Mesenchymal stem cell (in vitro differentiated cells and primary cell): Measurements from ENCODE around the gene YWHAG.

Experiments
- DNase-seq: peaks from one replicate; pipeline ENCODE4 v3.0.0-alpha.2; 2013
- H2AFZ ChIP-seq: one replicate; pipeline ENCODE4 v1.6.1; 2013; ENCODE audit warnings: low read depth, mild to moderate bottlenecking, control low read depth, inconsistent platforms, low read length, moderate library complexity
- H2AK5ac ChIP-seq: 2 replicates; pipeline ENCODE4 v1.6.1; 2013; ENCODE audit warnings: low read length, moderate library complexity, mild to moderate bottlenecking, inconsistent platforms; ENCODE audit not compliant: severe bottlenecking
- H2BK120ac ChIP-seq: one replicate; pipeline ENCODE4 v1.6.1; 2013; ENCODE audit warnings: low read depth, mild to moderate bottlenecking, inconsistent platforms, low read length, moderate library complexity
- H2BK12ac ChIP-seq, 2 experiments: one replicate each; pipeline ENCODE4 v1.6.1; 2013; ENCODE audit warnings: inconsistent platforms in 2 of 2, low read length in 2 of 2, mild to moderate bottlenecking in 2 of 2, moderate library complexity in 2 of 2, control low read depth in 1 of 2
- H2BK15ac ChIP-seq: one replicate; pipeline ENCODE4 v1.6.1; 2013; ENCODE audit warnings: mild to moderate bottlenecking, low read depth, inconsistent platforms; ENCODE audit not compliant: poor library complexity, severe bottlenecking
- H2BK5ac ChIP-seq: 2 replicates; pipeline ENCODE4 v1.6.1; 2013; ENCODE audit warnings: low read depth, mild to moderate bottlenecking, low read length, control low read depth, inconsistent platforms; ENCODE audit not compliant: poor library complexity, severe bottlenecking
- H3K14ac ChIP-seq, 2 experiments: one replicate each; pipeline ENCODE4 v1.6.1; 2013; ENCODE audit warnings: inconsistent platforms in 2 of 2, low read length in 2 of 2, control low read depth in 1 of 2, mild to moderate bottlenecking in 1 of 2, moderate library complexity in 1 of 2
- H3K18ac ChIP-seq, 2 experiments: one replicate each; pipeline ENCODE4 v1.6.1; 2013; ENCODE audit warnings: inconsistent platforms in 2 of 2, low read length in 2 of 2, control low read depth in 1 of 2, low read depth in 1 of 2, mild to moderate bottlenecking in 1 of 2
- H3K23ac ChIP-seq, 2 experiments: one replicate each; pipeline ENCODE4 v1.6.1; 2013; ENCODE audit warnings: inconsistent platforms in 2 of 2, low read length in 2 of 2, mild to moderate bottlenecking in 2 of 2, moderate library complexity in 2 of 2, control low read depth in 1 of 2
- H3K27ac ChIP-seq: 2 replicates; pipeline ENCODE4 v1.5.1; 2013; ENCODE audit warnings: mild to moderate bottlenecking, moderate library complexity, low read length, control low read depth, inconsistent platforms; ENCODE audit not compliant: poor library complexity, severe bottlenecking
- H3K27me3 ChIP-seq, 2 experiments: 2 replicates each; pipeline versions ENCODE4 v1.6.1 to v1.7.0; 2013; ENCODE audit warnings: low read length in 2 of 2, mild to moderate bottlenecking in 2 of 2, moderate library complexity in 2 of 2, control low read depth in 1 of 2, inconsistent platforms in 1 of 2; ENCODE audit not compliant: control insufficient read depth in 1 of 2, insufficient read depth in 1 of 2
- H3K36me3 ChIP-seq, 2 experiments: 2 replicates each; pipeline versions ENCODE4 v1.6.1 to v1.7.0; 2013; ENCODE audit warnings: low read length in 2 of 2, control low read depth in 1 of 2, inconsistent platforms in 1 of 2, low read depth in 1 of 2, mild to moderate bottlenecking in 1 of 2; ENCODE audit not compliant: insufficient read depth in 2 of 2, control insufficient read depth in 1 of 2
- H3K4ac ChIP-seq, 2 experiments: one replicate each; pipeline ENCODE4 v1.6.1; 2013; ENCODE audit warnings: inconsistent platforms in 2 of 2, low read length in 2 of 2, mild to moderate bottlenecking in 2 of 2, moderate library complexity in 2 of 2, control low read depth in 1 of 2, low read depth in 1 of 2
- H3K4me1 ChIP-seq: 2 replicates; pipeline ENCODE4 v1.6.1; 2013; ENCODE audit warnings: low read depth, low read length, control low read depth; ENCODE audit not compliant: control insufficient read depth, insufficient read depth
- H3K4me2 ChIP-seq: 2 replicates; pipeline ENCODE4 v1.6.1; 2013; ENCODE audit warnings: low read length, mild to moderate bottlenecking, inconsistent platforms; ENCODE audit not compliant: poor library complexity, severe bottlenecking
- H3K4me3 ChIP-seq, 2 experiments: 2 replicates each; pipeline versions ENCODE4 v1.5.1 to v1.7.0; 2013; ENCODE audit warnings: low read length in 2 of 2, mild to moderate bottlenecking in 2 of 2, control low read depth in 1 of 2, low read depth in 1 of 2; ENCODE audit not compliant: insufficient read depth in 1 of 2
- H3K79me1 ChIP-seq: replicated peaks from 2 replicates; pipeline ENCODE4 v1.6.1; 2013; ENCODE audit warnings: mild to moderate bottlenecking, control low read depth, low read length, inconsistent platforms; ENCODE audit not compliant: poor library complexity, severe bottlenecking
- H3K9ac ChIP-seq: 2 replicates; pipeline ENCODE4 v1.7.0; 2013; ENCODE audit warnings: mild to moderate bottlenecking, low read length, moderate library complexity
- H3K9me3 ChIP-seq: 2 replicates; pipeline ENCODE4 v1.7.0; 2013; ENCODE audit warnings: mild to moderate bottlenecking, low read length; ENCODE audit not compliant: control insufficient read depth
- H4K8ac ChIP-seq: one replicate; pipeline ENCODE4 v1.6.1; 2013; ENCODE audit warnings: inconsistent platforms, mild to moderate bottlenecking, low read length, moderate library complexity
- H4K91ac ChIP-seq: one replicate; pipeline ENCODE4 v1.6.1; 2013; ENCODE audit warnings: mild to moderate bottlenecking, low read length, inconsistent platforms
- WGBS: methylation state at CpG from one replicate; pipeline ENCODE4 v1.1.7; 2013; ENCODE audit warnings: mixed read lengths; 5-methylcytosine and 5-hydroxymethylcytosine counted together

Gene YWHAG

DNA sequence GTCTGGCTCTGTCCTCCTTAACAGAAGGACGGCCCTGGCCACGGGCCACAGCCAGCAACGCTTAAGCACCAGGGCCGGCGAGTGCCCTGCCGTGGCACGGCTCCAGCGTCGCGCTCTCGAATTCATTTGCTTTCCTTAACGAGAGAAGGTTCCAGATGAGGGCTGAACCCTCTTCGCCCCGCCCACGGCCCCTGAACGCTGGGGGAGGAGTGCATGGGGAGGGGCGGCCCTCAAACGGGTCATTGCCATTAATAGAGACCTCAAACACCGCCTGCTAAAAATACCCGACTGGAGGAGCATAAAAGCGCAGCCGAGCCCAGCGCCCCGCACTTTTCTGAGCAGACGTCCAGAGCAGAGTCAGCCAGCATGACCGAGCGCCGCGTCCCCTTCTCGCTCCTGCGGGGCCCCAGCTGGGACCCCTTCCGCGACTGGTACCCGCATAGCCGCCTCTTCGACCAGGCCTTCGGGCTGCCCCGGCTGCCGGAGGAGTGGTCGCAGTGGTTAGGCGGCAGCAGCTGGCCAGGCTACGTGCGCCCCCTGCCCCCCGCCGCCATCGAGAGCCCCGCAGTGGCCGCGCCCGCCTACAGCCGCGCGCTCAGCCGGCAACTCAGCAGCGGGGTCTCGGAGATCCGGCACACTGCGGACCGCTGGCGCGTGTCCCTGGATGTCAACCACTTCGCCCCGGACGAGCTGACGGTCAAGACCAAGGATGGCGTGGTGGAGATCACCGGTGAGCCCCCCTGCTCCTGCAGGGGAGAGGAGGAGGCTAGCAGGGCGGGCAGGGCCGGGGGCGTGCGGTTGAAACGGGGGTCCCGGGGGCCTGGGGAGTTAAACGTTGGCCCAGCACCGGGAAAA lies 56.2 kb downstream of the YWHAG start, which contains the start of gene HSPB1:
Gene HSPB1 (plus strand): TSS at position 327 of the 855 bp plus-strand sequence. CDS start 40 bp downstream, at position 367.
- Histone ChIP-seq H3K4me3 (peak within 1 kb of the TSS; percentile 80 to 89), H3K14ac (peak within 1 kb of the TSS; percentile 83 to 87)

DNA sequence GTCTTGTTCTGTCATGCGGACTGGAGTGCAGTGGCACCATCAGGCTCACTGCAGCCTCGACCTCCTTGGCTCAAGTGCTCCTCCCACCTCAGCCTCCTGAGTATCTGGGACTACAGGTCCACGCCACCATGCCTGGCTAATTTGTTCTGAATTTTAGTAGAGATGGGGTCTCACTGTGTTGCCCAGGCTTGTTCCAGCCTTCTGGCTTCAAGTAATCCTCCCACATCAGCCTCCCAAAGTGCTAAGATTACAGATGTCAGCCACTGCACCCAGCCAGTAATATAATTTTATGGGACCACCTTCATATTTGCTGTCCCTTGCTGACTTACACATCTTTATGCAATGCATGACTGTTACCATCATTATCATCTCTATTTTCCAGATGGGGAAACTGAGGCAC lies 57.8 kb downstream of the YWHAG start:
- H3K4me3 ChIP-seq: no peak overlapping the region
- H3K14ac ChIP-seq: no peak overlapping the region
- DNase-seq: no peak
- no peak overlapping the region for H3K4ac ChIP-seq
- H3K4me2 ChIP-seq: no peak overlapping the region
- H3K23ac ChIP-seq: no peak overlapping the region
- H2BK5ac ChIP-seq: no peak overlapping the region
- H3K27ac ChIP-seq: no peak overlapping the region
- H3K27me3 ChIP-seq: no peaks in the 10 kb centered on the region
- H2BK15ac ChIP-seq: peak overlapping the region; percentile 44
- H3K18ac ChIP-seq: no peak overlapping the region
- no peak overlapping the region for H3K9ac ChIP-seq
- peak overlapping the region; percentile 50 for H2AK5ac ChIP-seq
- H2BK120ac ChIP-seq: no peak overlapping the region
- no peaks in the 10 kb centered on the region for H3K79me1 ChIP-seq
- no peaks in the 10 kb centered on the region for H3K9me3 ChIP-seq
- no peak overlapping the region for H2AFZ ChIP-seq
- peak overlapping the region in 1 of 2 experiments; percentile 66 for H2BK12ac ChIP-seq
- H4K8ac ChIP-seq: no peak overlapping the region
- H3K36me3 ChIP-seq: peaks cover 10 to 11% of the 10 kb centered on the region in 2 experiments
- no peak overlapping the region for H4K91ac ChIP-seq
- WGBS: 85% methylated on average over 3 of the region's 3 CpGs
- H3K4me1 ChIP-seq: peaks cover 26% of the 10 kb centered on the region

More for the DNA sequence above, 56.2 kb downstream of the YWHAG start, which contains the start of gene HSPB1:
- H4K8ac ChIP-seq: peak within 1 kb of the TSS; percentile 16
- peak within 1 kb of the TSS; percentile 83 for H4K91ac ChIP-seq
- H2AFZ ChIP-seq: peak within 1 kb of the TSS; percentile 94
- peaks cover 10 to 11% of the 10 kb centered on the region in 2 experiments for H3K36me3 ChIP-seq
- peaks cover 31% of the 10 kb centered on the region for H3K4me1 ChIP-seq
- H2BK120ac ChIP-seq: peak within 1 kb of the TSS; percentile 92
- peak; percentile 96 for DNase-seq
- H2BK12ac ChIP-seq: peak within 1 kb of the TSS; percentile 32 to 100
- H3K9ac ChIP-seq: peak within 1 kb of the TSS; percentile 95
- peak within 1 kb of the TSS in 1 of 2 experiments; percentile 79 for H3K23ac ChIP-seq
- H3K9me3 ChIP-seq: no peaks in the 10 kb centered on the region
- peak within 1 kb of the TSS; percentile 35 for H2BK5ac ChIP-seq
- WGBS: under 1% methylated on average over 48 of the region's 75 CpGs
- H3K4me2 ChIP-seq: peak within 1 kb of the TSS; percentile 82
- peak within 1 kb of the TSS; percentile 85 to 90 for H3K18ac ChIP-seq
- H3K27me3 ChIP-seq: no peaks in the 10 kb centered on the region
- peak within 1 kb of the TSS; percentile 85 to 94 for H3K4ac ChIP-seq
- peak within 1 kb of the TSS; percentile 86 for H2BK15ac ChIP-seq
- no peaks in the 10 kb centered on the region for H3K79me1 ChIP-seq
- peak within 1 kb of the TSS; percentile 41 for H2AK5ac ChIP-seq
- peak within 1 kb of the TSS; percentile 73 for H3K27ac ChIP-seq

DNA sequence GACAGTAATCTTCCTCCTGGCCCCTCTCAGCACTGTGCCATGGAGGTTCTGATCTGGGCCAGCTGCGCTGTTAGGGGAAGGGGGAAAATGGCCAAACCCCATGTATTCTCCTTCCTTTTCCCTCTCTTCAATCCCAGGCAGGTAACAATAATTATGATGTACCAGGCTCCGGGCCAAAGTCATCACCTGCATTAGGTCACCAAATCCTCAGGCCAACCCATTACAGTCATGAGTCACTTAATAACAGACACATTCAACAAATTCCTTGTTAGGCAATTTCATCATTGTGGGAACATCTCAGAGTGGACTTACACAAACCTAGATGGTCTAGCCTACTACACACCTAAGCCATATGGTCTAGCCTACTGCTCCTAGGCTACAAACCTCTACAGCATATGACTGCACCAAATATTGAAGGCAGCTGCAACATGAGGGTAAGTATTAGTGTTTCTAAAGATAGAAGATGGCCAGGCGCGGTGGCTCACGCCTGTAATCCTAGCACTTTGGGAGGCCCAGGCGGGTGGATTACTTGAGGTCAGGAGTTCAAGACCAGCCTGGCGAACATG lies 58.5 kb downstream of the YWHAG start:
- peak; percentile 81 for DNase-seq
- Histone ChIP-seq H3K18ac (no peak overlapping the region), H3K14ac (no peak overlapping the region), H3K4ac (no peak overlapping the region), H4K8ac (no peak overlapping the region), H2AK5ac (no peak overlapping the region), H3K4me2 (no peak overlapping the region), H3K79me1 (no peaks in the 10 kb centered on the region), H2BK120ac (no peak overlapping the region), H3K27ac (no peak overlapping the region), H2BK12ac (no peak overlapping the region), H3K27me3 (no peaks in the 10 kb centered on the region), H4K91ac (no peak overlapping the region), H3K9ac (no peak overlapping the region), H2BK15ac (no peak overlapping the region), H2AFZ (no peak overlapping the region), H3K36me3 (peaks cover 10 to 11% of the 10 kb centered on the region in 2 experiments), H3K9me3 (no peaks in the 10 kb centered on the region), H2BK5ac (no peak overlapping the region), H3K4me3 (no peak overlapping the region), H3K4me1 (peaks cover 27% of the 10 kb centered on the region), H3K23ac (no peak overlapping the region)
- WGBS: 93% methylated on average over 6 of the region's 7 CpGs
